Gastroesophageal sphincter (tissue), 3 donors: ENCODE data around the gene PCDHGA10.

Experiments used
- EP300 ChIP-seq: sonication (generic); formaldehyde crosslinking; IDR thresholded peaks from one replicate; pipeline ENCODE4 v1.6.1; 2017; ENCODE audit warnings: antibody characterized with exemption, mild to moderate bottlenecking
- POLR2A ChIP-seq, 2 donors: fragments of 450-650 bp; IDR thresholded peaks; one replicate each; pipeline ENCODE4 v1.6.1; 2017; ENCODE audit warnings: antibody characterized with exemption in 2 of 2, mild to moderate bottlenecking in 2 of 2, moderate library complexity in 1 of 2
- POLR2AphosphoS5 ChIP-seq: sonication (generic); formaldehyde crosslinking; IDR thresholded peaks from one replicate; pipeline ENCODE4 v1.6.1; 2017; ENCODE audit warnings: antibody characterized with exemption
- TF ChIP-seq, protein P1 (sequence below), 4 experiments: fragments of 200-600 bp in 2 of 4; fragments of 450-650 bp in 2 of 4; sonication (generic) in 1 of 4; IDR thresholded peaks; one replicate each; pipeline ENCODE4 v1.5.1; 2017 to 2019; ENCODE audit warnings: antibody characterized with exemption in 4 of 4, mild to moderate bottlenecking in 2 of 4, moderate library complexity in 2 of 4

DNA sequence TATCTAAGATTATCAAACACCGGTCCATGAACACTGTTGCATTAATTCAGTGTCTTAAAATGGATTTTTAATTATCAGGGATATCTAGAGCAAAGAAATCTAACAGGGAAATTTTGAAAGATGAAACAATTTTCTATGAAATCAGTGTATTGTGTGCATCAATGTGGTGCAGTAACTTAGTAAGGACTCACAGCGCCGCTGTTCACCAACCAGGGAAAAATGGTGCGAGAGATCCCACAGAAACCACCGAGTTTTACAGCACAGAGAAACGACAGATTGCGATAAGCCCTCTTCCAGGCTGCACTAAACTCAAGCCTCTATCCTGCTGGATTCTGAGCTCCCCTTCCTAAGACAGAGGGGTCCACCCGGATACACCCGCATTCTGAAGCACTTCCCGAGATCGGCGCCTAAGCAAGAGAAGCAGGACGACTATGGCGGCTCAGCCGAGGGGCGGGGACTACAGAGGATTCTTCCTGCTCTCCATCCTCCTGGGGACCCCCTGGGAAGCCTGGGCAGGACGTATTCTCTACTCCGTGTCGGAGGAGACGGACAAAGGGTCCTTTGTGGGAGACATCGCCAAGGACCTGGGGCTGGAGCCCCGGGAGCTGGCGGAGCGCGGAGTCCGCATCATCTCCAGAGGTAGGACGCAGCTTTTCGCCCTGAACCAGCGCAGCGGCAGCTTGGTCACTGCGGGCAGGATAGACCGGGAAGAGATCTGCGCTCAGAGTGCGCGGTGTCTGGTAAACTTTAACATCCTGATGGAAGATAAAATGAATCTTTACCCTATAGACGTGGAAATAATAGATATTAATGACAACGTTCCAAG is 30.1 kb upstream of the PCDHGA10 start, which contains the start of gene PCDHGA7:
- TF ChIP-seq, protein P1, sequence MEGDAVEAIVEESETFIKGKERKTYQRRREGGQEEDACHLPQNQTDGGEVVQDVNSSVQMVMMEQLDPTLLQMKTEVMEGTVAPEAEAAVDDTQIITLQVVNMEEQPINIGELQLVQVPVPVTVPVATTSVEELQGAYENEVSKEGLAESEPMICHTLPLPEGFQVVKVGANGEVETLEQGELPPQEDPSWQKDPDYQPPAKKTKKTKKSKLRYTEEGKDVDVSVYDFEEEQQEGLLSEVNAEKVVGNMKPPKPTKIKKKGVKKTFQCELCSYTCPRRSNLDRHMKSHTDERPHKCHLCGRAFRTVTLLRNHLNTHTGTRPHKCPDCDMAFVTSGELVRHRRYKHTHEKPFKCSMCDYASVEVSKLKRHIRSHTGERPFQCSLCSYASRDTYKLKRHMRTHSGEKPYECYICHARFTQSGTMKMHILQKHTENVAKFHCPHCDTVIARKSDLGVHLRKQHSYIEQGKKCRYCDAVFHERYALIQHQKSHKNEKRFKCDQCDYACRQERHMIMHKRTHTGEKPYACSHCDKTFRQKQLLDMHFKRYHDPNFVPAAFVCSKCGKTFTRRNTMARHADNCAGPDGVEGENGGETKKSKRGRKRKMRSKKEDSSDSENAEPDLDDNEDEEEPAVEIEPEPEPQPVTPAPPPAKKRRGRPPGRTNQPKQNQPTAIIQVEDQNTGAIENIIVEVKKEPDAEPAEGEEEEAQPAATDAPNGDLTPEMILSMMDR (IDR thresholded peaks at IDR 0.05), result no peak
- no peak for TF ChIP-seq POLR2A (IDR thresholded peaks at IDR 0.05)
- no peak for TF ChIP-seq EP300
- no peak for TF ChIP-seq POLR2AphosphoS5
